ENCODE results near the gene PCDHGC4.

Gene PCDHGC4

GRCh38 chr5:141485321-141486055, 658 bp downstream of the PCDHGC4 start:
- no peak for TF ChIP-seq CTCF (IDR thresholded peaks at IDR 0.05; ENCODE audit: low read depth, low read length)

GRCh38 chr5:141486091-141486490, 1.3 kb downstream of the PCDHGC4 start:
- no peak for DNase-seq (ENCODE audit: extremely low read depth, low read depth)
- no peak for TF ChIP-seq CTCF (IDR thresholded peaks at IDR 0.05; ENCODE audit: low read depth, low read length)

More at GRCh38 chr5:141485321-141486055, 658 bp downstream of the PCDHGC4 start:
- DNase-seq (ENCODE audit: extremely low read depth, low read depth), result no peak

- DNase-seq (ENCODE audit: extremely low read depth, low read depth), result no peak
- TF ChIP-seq CTCF (IDR thresholded peaks at IDR 0.05; ENCODE audit: low read depth, low read length), result no peak
These were observed 2.3 kb downstream of the PCDHGC4 start for GRCh38 chr5:141487131-141487530.

GRCh38 chr5:141488591-141489561, 4.0 kb downstream of the PCDHGC4 start, which contains the start of gene PCDHGC5:
PCDHGC5 (plus strand) TSS chr5:141489081; CDS start chr5:141489241, 160 bp downstream.
- TF ChIP-seq CTCF (IDR thresholded peaks at IDR 0.05; ENCODE audit: low read depth, low read length), result no peak
- no peak for DNase-seq (ENCODE audit: extremely low read depth, low read depth)

- DNase-seq (ENCODE audit: extremely low read depth, low read depth), result no peak
- no peak for TF ChIP-seq CTCF (IDR thresholded peaks at IDR 0.05; ENCODE audit: low read depth, low read length)
These were observed 5.0 kb downstream of the PCDHGC4 start for GRCh38 chr5:141489841-141490240.

- no peak for TF ChIP-seq CTCF (IDR thresholded peaks at IDR 0.05; ENCODE audit: low read depth, low read length)
- no peak for DNase-seq (ENCODE audit: extremely low read depth, low read depth)
These were observed 5.4 kb downstream of the PCDHGC4 start for GRCh38 chr5:141490271-141490670.

GRCh38 chr5:141490771-141491170, 5.9 kb downstream of the PCDHGC4 start:
- no peak for DNase-seq (ENCODE audit: extremely low read depth, low read depth)
- no peak for TF ChIP-seq CTCF (IDR thresholded peaks at IDR 0.05; ENCODE audit: low read depth, low read length)
